C4-2B (cell line): Measurements from ENCODE around the gene WDR90.

Experiments used
- H3K27ac ChIP-seq: fragments of 450-650 bp; 2 replicates; pipeline ENCODE4 v1.5.1; 2017
- CTCF ChIP-seq: fragments of 450-650 bp; conservative IDR thresholded peaks from 2 replicates; pipeline ENCODE4 v1.5.1; 2017; ENCODE audit warnings: mild to moderate bottlenecking
- ZFX ChIP-seq: fragments of 450-650 bp; IDR thresholded peaks from 2 replicates; pipeline ENCODE4 v1.6.1; 2017

The WDR90 gene

GRCh38 chr16:672851-673250, 23.7 kb downstream of the WDR90 start:
- H3K27ac ChIP-seq, result no peak overlapping the region
- TF ChIP-seq ZFX (no peak), CTCF (no peak)

DNA sequence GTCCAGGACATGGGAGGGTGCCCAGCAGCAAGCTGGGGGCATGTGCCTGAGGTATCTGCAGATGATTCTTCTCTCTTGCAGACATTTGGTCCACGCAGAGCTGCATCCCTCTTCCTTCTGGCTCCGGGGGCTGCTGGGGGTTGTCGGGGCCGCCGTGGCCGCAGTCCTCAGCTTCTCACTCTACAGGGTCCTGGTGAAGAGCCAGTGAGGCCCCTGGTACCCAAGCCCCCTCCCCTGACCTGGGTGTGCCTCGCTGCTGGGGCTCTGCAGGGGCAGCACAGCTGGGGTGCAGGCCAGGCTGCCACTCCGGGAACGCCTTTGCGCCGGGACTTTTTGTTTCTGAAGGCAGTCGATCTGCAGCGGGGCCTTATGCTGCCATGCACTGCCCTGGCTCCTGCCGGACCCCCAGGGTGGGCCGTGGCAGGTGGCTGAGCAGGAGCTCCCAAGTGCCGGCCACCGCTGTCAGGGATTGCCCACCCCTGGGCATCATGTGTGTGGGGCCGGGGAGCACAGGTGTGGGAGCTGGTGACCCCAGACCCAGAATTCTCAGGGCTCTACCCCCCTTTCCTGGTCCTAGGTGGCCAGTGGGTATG, 24.3 kb downstream of the WDR90 start:
- TF ChIP-seq CTCF, result no peak
- H3K27ac ChIP-seq, result no peak overlapping the region

DNA sequence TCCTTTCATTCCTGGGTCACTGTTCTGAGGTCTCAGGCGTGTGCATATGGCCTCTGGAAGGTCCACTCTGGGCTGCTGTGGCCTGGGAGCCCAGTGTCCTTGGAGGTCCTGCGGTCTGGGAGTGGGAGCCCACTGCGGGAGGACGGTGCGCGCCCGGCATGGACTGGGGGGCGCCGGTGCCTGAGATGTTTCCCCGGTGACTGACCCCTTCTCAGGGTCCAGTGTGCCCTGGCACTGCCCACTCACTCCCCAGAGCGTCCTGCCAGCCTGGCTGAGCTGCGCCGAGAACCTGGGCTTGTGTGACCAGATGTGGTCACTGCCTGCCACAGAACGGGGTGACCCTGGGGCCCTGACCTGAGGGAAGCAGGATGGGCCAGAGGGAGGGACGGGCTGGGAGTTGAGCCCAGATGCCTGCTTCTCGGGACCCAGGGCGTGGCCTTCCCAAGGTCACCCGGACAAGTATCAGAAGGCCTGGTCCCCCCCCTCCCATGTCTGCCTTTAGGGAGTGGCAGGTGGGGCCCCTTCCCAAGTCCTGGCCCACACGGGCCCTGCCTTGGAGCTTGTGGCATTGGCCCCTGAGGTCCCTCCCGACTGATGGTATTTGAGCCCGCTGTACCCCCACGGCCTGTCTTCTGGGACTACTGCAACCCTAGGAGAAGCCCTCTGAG, 25.2 kb downstream of the WDR90 start:
- no peak for TF ChIP-seq ZFX
- TF ChIP-seq CTCF, result no peak
- H3K27ac ChIP-seq, result no peak overlapping the region

DNA sequence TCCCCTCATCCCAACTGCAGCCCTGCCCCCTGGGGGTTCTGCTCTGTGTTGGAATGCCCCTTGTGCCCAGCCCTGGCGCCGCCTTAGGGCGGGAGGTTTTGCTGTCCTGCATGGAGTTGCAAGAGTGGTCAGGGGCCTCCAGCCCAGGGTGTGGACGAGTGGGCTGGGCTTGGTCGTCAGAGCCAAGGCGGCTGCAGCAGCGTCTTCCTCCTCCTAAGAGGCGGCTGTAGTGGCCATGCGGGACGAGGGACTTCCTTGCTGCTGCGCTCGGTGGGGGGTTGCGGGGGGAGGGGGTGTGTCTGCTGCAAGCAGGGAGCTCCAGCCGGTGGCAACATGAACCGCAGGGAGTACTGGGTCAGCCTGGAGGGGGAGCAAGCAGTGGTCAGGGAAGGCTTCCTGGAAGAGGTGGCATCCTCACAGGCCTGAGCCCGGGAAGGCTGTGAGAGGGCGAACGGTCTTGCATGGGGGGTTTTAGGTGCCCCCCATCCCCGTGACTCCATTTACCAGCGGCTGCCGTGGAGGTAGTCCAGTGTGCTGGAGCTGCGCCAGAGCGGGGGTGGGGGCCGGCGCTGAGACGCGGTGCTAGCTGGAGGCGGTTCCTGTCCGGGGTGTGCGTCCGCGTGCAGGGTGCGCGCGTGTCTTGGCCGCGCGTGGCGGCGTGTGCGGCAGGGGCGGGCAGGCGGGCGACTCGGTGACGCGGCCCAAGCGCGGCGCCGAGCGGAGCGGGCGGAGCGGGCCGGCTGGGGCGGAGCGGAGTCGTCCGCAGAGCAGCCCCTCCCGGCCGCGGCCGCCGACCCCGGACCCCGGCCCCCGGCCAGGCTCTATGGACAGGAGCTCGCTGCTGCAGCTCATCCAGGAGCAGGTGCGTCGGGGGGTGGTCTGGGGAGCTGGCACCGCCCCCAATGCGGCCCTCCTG, 26.1 kb downstream of the WDR90 start, which contains the start of gene RHBDL1:
RHBDL1 (plus strand) TSS at position 704 of the 916 bp plus-strand sequence; CDS start at position 824, 120 bp downstream.
- TF ChIP-seq ZFX (no peak), CTCF (no peak)
- no peak within 1 kb of the TSS for H3K27ac ChIP-seq

- no peak for TF ChIP-seq ZFX
- H3K27ac ChIP-seq, result no peak overlapping the region
These were observed 26.9 kb downstream of the WDR90 start for GRCh38 chr16:675884-676564.

GRCh38 chr16:676565-676902, 27.4 kb downstream of the WDR90 start:
- H3K27ac ChIP-seq, result no peak overlapping the region
- TF ChIP-seq CTCF (no peak), ZFX (no peak)

- TF ChIP-seq CTCF (no peak), ZFX (no peak)
- H3K27ac ChIP-seq, result no peak overlapping the region
These were observed 27.7 kb downstream of the WDR90 start for GRCh38 chr16:676913-677312.
